Heart left ventricle (tissue), 16 donors: ENCODE results near the gene SFMBT2. TPM values are rescaled to one million over a fixed set of nuclear protein-coding genes. Genes with fewer than 3 reads are reported as not detected.

Source experiments
- ATAC-seq, 4 donors: fragments of 200-7000 bp; cut with Tn5 transposase; one replicate each; pipeline ENCODE4 v1.9.1; 2020 to 2022; ENCODE audit warnings: moderate library complexity in 4 of 4, mild to moderate bottlenecking in 3 of 4, moderate number of reproducible peaks in 1 of 4
- DNase-seq, 5 donors: peaks; one replicate each; pipeline ENCODE4 v3.0.0-alpha.2; 2020
- H3K27ac ChIP-seq, 12 donors: fragments of 200-600 bp; sonication (generic) in 4 of 12; one replicate each; pipeline versions ENCODE4 v1.5.0 to v1.8.0; 2016 to 2022; ENCODE audit warnings: mild to moderate bottlenecking in 2 of 12
- H3K27me3 ChIP-seq, 9 donors: fragments of 200-600 bp; sonication (generic) in 2 of 9; one replicate each; pipeline versions ENCODE4 v1.5.1 to v1.8.0; 2016 to 2022; ENCODE audit warnings: mild to moderate bottlenecking in 3 of 9
- H3K36me3 ChIP-seq, 9 donors: fragments of 200-600 bp; sonication (generic) in 2 of 9; one replicate each; pipeline versions ENCODE4 v1.5.0 to v1.8.0; 2018 to 2022; ENCODE audit warnings: mild to moderate bottlenecking in 2 of 9
- H3K4me1 ChIP-seq, 12 donors: fragments of 200-600 bp; sonication (generic) in 4 of 12; one replicate each; pipeline versions ENCODE4 v1.5.0 to v1.8.0; 2016 to 2022; ENCODE audit warnings: mild to moderate bottlenecking in 3 of 12
- H3K4me3 ChIP-seq, 12 donors: fragments of 200-600 bp; sonication (generic) in 4 of 12; one replicate each; pipeline versions ENCODE4 v1.5.0 to v1.8.0; 2017 to 2022; ENCODE audit warnings: mild to moderate bottlenecking in 9 of 12, moderate library complexity in 4 of 12
- H3K9me3 ChIP-seq, 12 donors: fragments of 200-600 bp; sonication (generic) in 4 of 12; one replicate each; pipeline versions ENCODE4 v1.5.0 to v1.8.0; 2016 to 2022; ENCODE audit warnings: mild to moderate bottlenecking in 1 of 12
- POLR2A ChIP-seq, 2 donors: fragments of 450-650 bp; IDR thresholded peaks; one replicate each; pipeline ENCODE4 v1.6.1; 2017; ENCODE audit warnings: antibody characterized with exemption in 2 of 2, mild to moderate bottlenecking in 2 of 2, moderate library complexity in 2 of 2
- WGBS, 4 donors: extraction: QIAGEN DNeasy Blood & Tissue Kit in 2 of 4; methylation state at CpG; one replicate each; pipeline versions ENCODE4 v1.1.5 to v1.1.7; 2013 to 2018; 5-methylcytosine and 5-hydroxymethylcytosine counted together
- intact Hi-C, 10 donors: fragments of 100-400 bp; cut with DNase I; formaldehyde crosslinking; loops; one replicate each; pipeline versions ENCODE4 v1.11.1 to v1.14.2; 2022
- polyA plus RNA-seq, 2 donors: library from polyadenylated mRNA; stranded (reverse); fragments of 200-250 nt; gene quantifications; one replicate each; pipeline ENCODE4 v1.2.3, GENCODE V29; 2013
- total RNA-seq, 9 donors: library from RNA; depleted of rRNA in 2 of 9; stranded (reverse); fragments of >200 nt in 2 of 9; fragmentation: NEBNext Ultra II Directional in 3 of 9; extraction: Animal tissue kit (Norgen Biotek cat#: 25700) in 3 of 9; gene quantifications; one replicate each; pipeline versions ENCODE4 v1.1.0 to v1.2.4, GENCODE V29; 2016 to 2023
- TF ChIP-seq, protein P1 (sequence below), 12 donors: fragments of 200-600 bp; sonication (generic) in 4 of 12; IDR thresholded peaks; one replicate each; pipeline versions ENCODE4 v1.5.0 to v1.8.0; 2018 to 2022; ENCODE audit warnings: antibody characterized with exemption in 12 of 12, mild to moderate bottlenecking in 5 of 12
- donor health status: ischemic (EF 13 %, LVEDD 7.1; RV severe dilation, severe dysfunction).
- donor health status: healthy with polysubstance abuse.
- donor health status: DM: no; HTN: yes; CAD: no.
- donor health status: DM: no; HTN: no; CAD: no.
- donor health status: ischemic (EF 25% LVEDD 6.9; RV normal size, moderate dysfunction).
- donor health status: ischemic (EF 25% LVEDD 5.7; RV mildly dilated, moderate dysfunction).
- donor health status: healthy.
- donor health status: DM: yes; HTN: yes; CAD: no.
- donor health status: ischemic (EF 35%, LVEDD 5.7; RV mildly dilated, moderate dysfunction).
- donor health status: nonischemic (EF 11% LVEDD 7.7; RV severe dilation, severe dysfunction).
- donor health status: DM: yes; HTN: yes; CAD: no.
- donor health status: PGD.
- donor health status: ischemic (EF 29% LVEDD 5.4; RV normal size, mild dysfunction).
- donor health status: nonischemic (EF 23%, LVEDD 6.1; RV moderate dilation, normal function).

The SFMBT2 gene
- total and polyA plus RNA-seq, 11 donors = 2.6 to 25.8 (median 9.6) TPM

DNA sequence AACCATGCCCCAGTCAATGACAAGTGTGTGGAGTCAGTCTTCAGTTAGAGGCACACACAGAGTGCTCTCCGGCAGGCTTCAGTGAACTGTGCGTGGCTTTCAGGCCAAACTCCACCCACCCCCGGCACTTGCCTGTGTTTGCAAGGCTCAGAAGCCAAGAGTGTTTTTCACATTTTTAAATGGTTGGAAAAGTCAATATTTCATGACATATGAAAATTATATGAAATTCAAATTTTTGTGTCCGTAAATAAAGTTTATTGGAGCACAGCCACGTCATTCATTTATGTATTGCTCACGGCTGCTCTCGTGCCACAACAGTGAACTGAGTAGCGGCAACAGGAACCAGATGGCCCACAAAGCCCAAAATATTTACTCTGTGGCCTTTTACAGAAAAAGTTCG is 104.7 kb downstream of the SFMBT2 start:
- no peaks in the 10 kb centered on the region for H3K27me3 ChIP-seq

DNA sequence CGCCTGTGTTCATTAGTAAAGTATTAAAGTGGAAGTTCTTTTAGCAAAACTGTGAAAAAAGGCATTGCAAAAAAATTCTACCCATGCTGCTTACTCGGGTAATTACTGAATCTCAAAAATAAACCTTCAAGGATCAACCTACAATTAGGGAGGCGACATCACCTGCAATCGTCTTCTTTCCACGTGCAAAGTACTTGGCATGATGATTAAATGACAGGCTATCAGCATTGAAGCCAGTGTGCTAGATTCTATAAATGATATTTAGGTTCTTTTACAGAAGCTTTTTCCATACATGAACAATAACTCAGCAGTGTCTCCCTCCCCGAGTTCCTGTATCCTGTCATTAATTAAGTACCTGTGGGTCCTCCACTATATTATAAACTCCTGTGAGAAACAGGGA is 105.8 kb downstream of the SFMBT2 start:
- Histone ChIP-seq H3K27ac (no peak overlapping the region), H3K4me1 (peaks cover 0 to 28% (median 14%) of the 10 kb centered on the region in 12 donors), H3K9me3 (peaks cover 0 to 19% (median 0%) of the 10 kb centered on the region in 12 donors), H3K4me3 (no peak overlapping the region), H3K27me3 (no peaks in the 10 kb centered on the region), H3K36me3 (peaks cover 0 to 9% (median 0%) of the 10 kb centered on the region in 9 donors)
- DNase-seq (no peak), ATAC-seq (no peak)
- intact Hi-C loops = no loop called here
- 81 to 85% (median 83%) methylated on average over 6 of the region's 6 CpGs for WGBS, 4 donors
- TF ChIP-seq POLR2A (IDR thresholded peaks at IDR 0.05) = no peak
- TF ChIP-seq, protein P1, sequence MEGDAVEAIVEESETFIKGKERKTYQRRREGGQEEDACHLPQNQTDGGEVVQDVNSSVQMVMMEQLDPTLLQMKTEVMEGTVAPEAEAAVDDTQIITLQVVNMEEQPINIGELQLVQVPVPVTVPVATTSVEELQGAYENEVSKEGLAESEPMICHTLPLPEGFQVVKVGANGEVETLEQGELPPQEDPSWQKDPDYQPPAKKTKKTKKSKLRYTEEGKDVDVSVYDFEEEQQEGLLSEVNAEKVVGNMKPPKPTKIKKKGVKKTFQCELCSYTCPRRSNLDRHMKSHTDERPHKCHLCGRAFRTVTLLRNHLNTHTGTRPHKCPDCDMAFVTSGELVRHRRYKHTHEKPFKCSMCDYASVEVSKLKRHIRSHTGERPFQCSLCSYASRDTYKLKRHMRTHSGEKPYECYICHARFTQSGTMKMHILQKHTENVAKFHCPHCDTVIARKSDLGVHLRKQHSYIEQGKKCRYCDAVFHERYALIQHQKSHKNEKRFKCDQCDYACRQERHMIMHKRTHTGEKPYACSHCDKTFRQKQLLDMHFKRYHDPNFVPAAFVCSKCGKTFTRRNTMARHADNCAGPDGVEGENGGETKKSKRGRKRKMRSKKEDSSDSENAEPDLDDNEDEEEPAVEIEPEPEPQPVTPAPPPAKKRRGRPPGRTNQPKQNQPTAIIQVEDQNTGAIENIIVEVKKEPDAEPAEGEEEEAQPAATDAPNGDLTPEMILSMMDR (IDR thresholded peaks at IDR 0.05) = no peak

More for the DNA sequence above, 104.7 kb downstream of the SFMBT2 start:
- Histone ChIP-seq H3K4me3 (no peak overlapping the region), H3K9me3 (peaks cover 0 to 19% (median 0%) of the 10 kb centered on the region in 12 donors), H3K36me3 (peaks cover 0 to 9% (median 0%) of the 10 kb centered on the region in 9 donors), H3K27ac (no peak overlapping the region), H3K4me1 (peaks cover 0 to 23% (median 8%) of the 10 kb centered on the region in 12 donors)
- intact Hi-C loops = no loop called here
- 82 to 87% (median 84%) methylated on average over 9 of the region's 9 CpGs for WGBS, 4 donors
- no peak for TF ChIP-seq POLR2A (IDR thresholded peaks at IDR 0.05)
- TF ChIP-seq, protein P1 (IDR thresholded peaks at IDR 0.05) = no peak
- ATAC-seq = no peak
- DNase-seq = no peak

DNA sequence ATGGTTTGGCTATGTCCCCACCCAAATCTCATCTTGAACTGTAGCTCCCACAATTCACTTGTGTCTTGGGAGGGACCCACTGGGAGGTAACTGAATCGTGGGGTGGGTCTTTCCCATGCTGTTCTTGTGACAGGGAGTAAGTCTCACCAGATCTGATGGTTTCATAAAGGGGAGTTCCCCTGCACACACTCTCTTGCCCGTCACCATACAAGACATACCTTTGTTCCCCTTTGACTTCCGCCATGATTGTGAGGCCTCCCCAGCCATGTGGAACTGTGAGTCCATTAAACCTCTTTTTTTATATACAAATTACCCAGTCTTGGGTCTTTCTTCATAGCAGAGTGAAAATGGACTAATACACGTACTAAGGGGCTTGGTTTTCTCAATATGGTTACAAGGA is 106.7 kb downstream of the SFMBT2 start:
- no peak overlapping the region for H3K27ac ChIP-seq
- 93 to 97% (median 95%) methylated on average over 4 of the region's 4 CpGs for WGBS, 4 donors
- ATAC-seq (no peak), DNase-seq (no peak)
- H3K4me3 ChIP-seq = no peak overlapping the region
- peaks cover 0 to 4% (median 0%) of the 10 kb centered on the region in 9 donors for H3K36me3 ChIP-seq
- no peaks in the 10 kb centered on the region for H3K27me3 ChIP-seq
- TF ChIP-seq, protein P1 (IDR thresholded peaks at IDR 0.05) = no peak
- H3K9me3 ChIP-seq = peaks cover 0 to 17% (median 0%) of the 10 kb centered on the region in 12 donors
- intact Hi-C loops = no loop called here
- peaks cover 0 to 25% (median 14%) of the 10 kb centered on the region in 12 donors for H3K4me1 ChIP-seq

DNA sequence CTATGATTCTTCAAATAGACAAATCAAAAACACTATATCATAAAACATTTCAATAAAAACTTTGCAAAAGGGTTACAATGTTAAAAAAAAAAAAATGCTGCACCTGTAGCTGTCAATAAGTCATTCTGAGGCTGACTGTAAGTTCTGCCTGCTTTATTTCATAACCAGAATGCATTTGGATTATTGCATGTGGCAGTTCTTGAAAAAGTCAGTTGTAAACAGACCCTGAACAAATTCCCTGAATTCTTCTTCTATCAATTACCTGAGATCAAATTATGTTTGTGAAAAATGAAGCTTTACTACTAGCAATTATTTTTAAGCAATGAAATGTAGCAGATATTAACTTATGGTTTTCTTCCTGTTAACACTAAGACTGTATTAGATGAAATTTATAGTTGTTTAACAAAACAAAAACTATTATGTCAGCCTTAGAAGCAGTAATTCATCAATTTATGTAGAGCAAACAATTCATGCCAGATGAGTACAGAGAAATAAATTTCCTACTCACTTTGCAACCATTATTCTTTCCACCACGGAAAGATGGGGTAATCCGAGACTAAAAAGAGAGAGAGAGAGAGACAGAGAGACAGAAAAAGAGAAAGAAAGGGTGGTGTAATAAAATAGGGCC is 107.8 kb downstream of the SFMBT2 start:
- no peak for DNase-seq
- 43 to 92% (median 56%) methylated on average over 2 of the region's 2 CpGs for WGBS, 4 donors
- peaks cover 0 to 13% (median 0%) of the 10 kb centered on the region in 12 donors for H3K9me3 ChIP-seq
- H3K4me3 ChIP-seq = no peak overlapping the region
- H3K27me3 ChIP-seq = no peaks in the 10 kb centered on the region
- TF ChIP-seq, protein P1 (IDR thresholded peaks at IDR 0.05) = no peak
- no peak for TF ChIP-seq POLR2A (IDR thresholded peaks at IDR 0.05)
- peaks cover 0 to 25% (median 14%) of the 10 kb centered on the region in 12 donors for H3K4me1 ChIP-seq
- no peak for ATAC-seq
- no peaks in the 10 kb centered on the region for H3K36me3 ChIP-seq
- H3K27ac ChIP-seq = no peak overlapping the region
- intact Hi-C loops = no loop called here
